Activated CD4-positive, alpha-beta memory T cell treated with anti-CD3 and anti-CD28 coated beads, Interleukin-2, amount 10 ng/mL, durations not matched to agents 7 days and 5 days (primary cell): ENCODE results near the gene DYNLT2B. TPM values are rescaled to one million over a fixed set of nuclear protein-coding genes. Genes with fewer than 3 reads are reported as not detected.

ENCODE experiments used
- CTCF ChIA-PET: fragments of 350-600 bp; sonication (Branson Sonifier 250); formaldehyde crosslinking; loops from one replicate; lab custom pipeline; 2021; ENCODE audit warnings: antibody characterized with exemption, inconsistent platforms; lab: Charles Lee
- POLR2A ChIA-PET: fragments of 350-600 bp; sonication (Branson Sonifier 250); formaldehyde crosslinking; loops from one replicate; lab custom pipeline; 2021; ENCODE audit warnings: antibody characterized with exemption; lab: Charles Lee
- DNase-seq: peaks from one replicate; pipeline ENCODE4 v3.0.0-alpha.2; 2020
- H3K27ac Mint-ChIP-seq: one replicate; pipeline ENCODE4 v1.8.0; 2021; ENCODE audit warnings: mild to moderate bottlenecking, mixed read lengths
- H3K27me3 Mint-ChIP-seq: one replicate; pipeline ENCODE4 v1.8.0; 2021; ENCODE audit warnings: mixed read lengths
- H3K36me3 Mint-ChIP-seq: one replicate; pipeline ENCODE4 v1.8.0; 2021; ENCODE audit warnings: low read depth, mixed read lengths
- H3K4me1 Mint-ChIP-seq: one replicate; pipeline ENCODE4 v1.8.0; 2021; ENCODE audit warnings: mixed read lengths
- H3K4me3 Mint-ChIP-seq: one replicate; pipeline ENCODE4 v1.8.0; 2021; ENCODE audit warnings: mild to moderate bottlenecking, mixed read lengths
- H3K9me3 Mint-ChIP-seq: one replicate; pipeline ENCODE4 v1.8.0; 2021; ENCODE audit warnings: mixed read lengths
- total RNA-seq, 2 experiments: library from RNA; stranded (reverse); gene quantifications; one replicate each; pipeline ENCODE4 v1.2.3, GENCODE V29; 2021

The DYNLT2B gene
- total RNA-seq, 2 experiments from 2014 or later = 21.1 to 24.0 TPM

DNA sequence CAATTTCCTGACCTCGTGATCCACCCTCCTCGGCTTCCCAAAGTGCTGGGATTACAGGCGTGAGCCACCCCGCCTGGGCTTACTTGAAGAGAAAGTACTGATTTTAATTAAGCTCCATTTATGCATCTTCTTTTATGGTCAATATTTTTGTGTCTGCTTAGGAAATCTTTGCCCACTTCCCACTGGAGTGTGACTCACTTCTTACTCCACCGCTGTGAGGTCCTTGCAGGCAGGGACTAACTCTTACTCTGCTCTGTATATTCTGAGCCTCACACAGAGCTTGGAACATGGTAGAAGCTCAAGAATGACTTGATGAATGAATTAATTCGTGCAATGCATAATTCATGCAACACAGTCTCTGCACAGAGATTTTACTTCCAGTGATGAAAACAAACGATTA, 23.1 kb upstream of the DYNLT2B start:
- DNase-seq = no peak
- no peak overlapping the region for H3K27ac Mint-ChIP-seq
- POLR2A ChIA-PET = interaction anchor here (0.6 kb wide), 1 partner anchor 73 kb away, joined by 3 read pairs; no protein-coding TSS in a partner anchor
- CTCF ChIA-PET = no interaction called here
- peaks cover 3% of the 10 kb centered on the region for H3K36me3 Mint-ChIP-seq
- peaks cover 10% of the 10 kb centered on the region for H3K27me3 Mint-ChIP-seq
- H3K9me3 Mint-ChIP-seq = no peaks in the 10 kb centered on the region
- peaks cover 4% of the 10 kb centered on the region for H3K4me1 Mint-ChIP-seq
- H3K4me3 Mint-ChIP-seq = no peak overlapping the region

DNA sequence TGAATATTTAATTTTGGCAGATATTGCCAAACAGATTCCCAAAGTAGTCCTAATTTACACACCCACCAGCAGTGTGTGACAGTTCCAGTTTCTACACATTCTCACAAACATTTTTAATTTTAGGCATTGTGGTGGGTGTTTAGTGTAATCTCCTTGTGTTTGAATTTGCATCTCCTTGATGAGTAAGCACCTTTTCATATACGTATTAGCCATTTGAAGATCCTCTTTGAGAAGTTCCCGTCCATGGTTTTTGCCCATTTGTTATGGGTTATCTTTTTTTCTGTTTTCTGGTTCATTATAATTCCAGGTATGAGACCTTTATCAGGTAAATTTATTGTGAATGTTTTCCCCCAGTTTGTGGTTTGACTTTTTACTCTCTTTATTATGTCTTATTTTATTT, 22.4 kb upstream of the DYNLT2B start:
- POLR2A ChIA-PET = no interaction called here
- no peak for DNase-seq
- no peak overlapping the region for H3K27ac Mint-ChIP-seq
- H3K4me3 Mint-ChIP-seq = no peak overlapping the region
- H3K4me1 Mint-ChIP-seq = peaks cover 4% of the 10 kb centered on the region
- H3K36me3 Mint-ChIP-seq = no peaks in the 10 kb centered on the region
- H3K9me3 Mint-ChIP-seq = no peaks in the 10 kb centered on the region
- CTCF ChIA-PET = no interaction called here
- H3K27me3 Mint-ChIP-seq = peaks cover 10% of the 10 kb centered on the region

DNA sequence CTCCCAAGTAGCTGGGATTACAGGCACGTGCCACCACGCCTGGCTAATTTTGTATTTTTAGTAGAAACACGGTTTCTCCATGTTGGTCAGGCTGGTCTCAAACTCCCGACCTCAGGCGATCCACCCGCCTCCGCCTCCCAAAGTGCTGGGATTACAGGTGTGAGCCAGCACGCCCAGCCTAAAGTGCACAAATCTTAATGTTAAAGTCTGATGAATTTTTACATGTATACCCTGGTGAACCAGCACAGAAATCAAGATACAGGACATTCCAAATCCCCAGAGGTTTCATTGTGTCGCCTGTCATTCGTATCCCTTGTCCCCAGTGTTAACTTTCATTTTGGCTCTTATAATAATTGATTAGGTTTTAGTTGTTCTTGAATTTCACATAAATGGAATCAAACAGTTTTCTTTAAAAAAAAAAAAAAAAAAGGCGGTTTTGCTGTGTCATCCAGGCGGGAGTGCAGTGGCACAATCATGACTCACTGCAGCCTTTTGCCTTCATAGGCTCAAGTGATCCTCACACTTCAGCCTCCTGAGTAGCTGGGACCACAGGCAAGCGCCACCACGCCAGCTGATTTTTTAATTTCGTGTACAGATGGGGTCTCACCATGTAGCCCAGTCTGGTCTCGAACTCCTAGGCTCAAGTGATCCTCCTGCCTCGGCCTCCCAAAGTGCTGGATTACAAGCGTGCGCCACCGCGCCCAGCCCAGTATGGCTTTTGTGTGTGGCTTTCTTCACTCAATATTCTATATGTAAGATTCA, 21.6 kb upstream of the DYNLT2B start:
- no peak overlapping the region for H3K4me3 Mint-ChIP-seq
- ChIA-PET CTCF (no interaction called here), POLR2A (interaction anchor here (1.7 kb wide), 1 partner anchor 12 kb away, joined by 4 read pairs; no protein-coding TSS in a partner anchor)
- no peaks in the 10 kb centered on the region for H3K9me3 Mint-ChIP-seq
- H3K27ac Mint-ChIP-seq = no peak overlapping the region
- peaks cover 4% of the 10 kb centered on the region for H3K4me1 Mint-ChIP-seq
- no peak for DNase-seq
- no peaks in the 10 kb centered on the region for H3K36me3 Mint-ChIP-seq
- H3K27me3 Mint-ChIP-seq = peaks cover 10% of the 10 kb centered on the region

DNA sequence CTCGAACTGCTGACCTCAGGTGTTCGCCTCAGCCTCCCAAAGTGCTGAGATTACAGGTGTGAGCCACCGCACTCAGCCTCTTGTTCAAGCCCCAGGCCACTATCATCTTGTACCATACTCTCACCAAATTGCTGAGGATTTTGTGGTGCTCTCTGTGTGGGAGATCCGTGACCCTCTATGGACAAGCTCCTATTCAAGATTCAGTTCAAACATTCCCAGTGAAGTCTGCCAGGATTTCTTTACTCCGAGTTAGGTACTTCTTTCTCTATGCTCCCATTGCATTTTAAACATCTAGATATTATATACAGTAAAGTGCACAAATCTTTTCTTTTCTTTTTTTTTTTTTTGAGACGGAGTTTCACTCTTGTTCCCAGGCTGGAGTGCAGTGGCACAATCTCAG, 21.0 kb upstream of the DYNLT2B start:
- Mint-ChIP-seq H3K9me3 (no peaks in the 10 kb centered on the region), H3K27me3 (peaks cover 12% of the 10 kb centered on the region), H3K4me3 (no peak overlapping the region), H3K4me1 (peaks cover 4% of the 10 kb centered on the region), H3K36me3 (no peaks in the 10 kb centered on the region), H3K27ac (no peak overlapping the region)
- CTCF ChIA-PET = no interaction called here
- no peak for DNase-seq
- POLR2A ChIA-PET = interaction anchor here (1.7 kb wide), 1 partner anchor 12 kb away, joined by 4 read pairs; no protein-coding TSS in a partner anchor

DNA sequence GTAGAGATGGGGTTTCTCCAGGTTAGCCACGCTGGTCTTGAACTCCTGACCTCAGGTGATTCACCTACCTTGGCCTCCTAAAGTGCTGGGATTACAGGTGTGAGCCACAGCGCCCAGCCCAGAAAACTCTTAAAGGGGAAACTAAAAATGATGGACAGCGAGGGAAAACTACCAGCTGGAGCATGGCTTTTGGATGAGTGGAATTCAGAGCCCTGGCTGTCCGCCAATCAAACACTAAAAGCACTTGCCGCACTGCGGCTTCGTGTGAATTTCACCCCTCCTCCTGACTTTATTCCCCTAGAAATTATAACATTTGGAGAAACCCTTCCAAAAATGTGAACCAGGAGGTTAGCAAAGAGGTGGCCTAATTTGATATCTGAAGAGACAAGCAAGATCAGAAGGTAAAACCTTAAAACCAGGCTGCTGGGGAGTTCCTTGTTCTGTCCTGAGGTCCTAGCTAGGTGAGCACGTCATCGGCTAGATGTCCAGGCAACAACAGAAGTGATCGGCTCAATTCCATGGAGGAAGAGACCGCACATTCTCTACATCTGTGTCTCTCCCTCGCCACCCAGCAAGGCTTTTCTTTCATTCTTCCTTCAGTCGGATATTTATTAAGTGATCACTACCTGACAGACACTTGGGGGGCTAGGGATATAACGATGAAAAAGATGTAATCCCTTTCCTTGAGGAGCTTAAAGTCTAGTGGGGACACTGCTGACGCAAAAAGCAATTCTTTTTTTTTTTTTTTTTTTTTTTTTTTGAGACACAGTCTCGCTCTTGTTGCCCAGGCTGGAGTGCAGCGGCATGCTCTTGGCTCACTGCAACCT, 18.5 kb upstream of the DYNLT2B start:
- H3K4me3 Mint-ChIP-seq = no peak overlapping the region
- peaks cover 12% of the 10 kb centered on the region for H3K27me3 Mint-ChIP-seq
- peaks cover 4% of the 10 kb centered on the region for H3K4me1 Mint-ChIP-seq
- H3K27ac Mint-ChIP-seq = no peak overlapping the region
- ChIA-PET CTCF (interaction anchor here (0.6 kb wide), 1 partner anchor 245 kb away, joined by 3 read pairs; no protein-coding TSS in a partner anchor), POLR2A (no interaction called here)
- H3K9me3 Mint-ChIP-seq = no peaks in the 10 kb centered on the region
- no peak for DNase-seq
- H3K36me3 Mint-ChIP-seq = no peaks in the 10 kb centered on the region

DNA sequence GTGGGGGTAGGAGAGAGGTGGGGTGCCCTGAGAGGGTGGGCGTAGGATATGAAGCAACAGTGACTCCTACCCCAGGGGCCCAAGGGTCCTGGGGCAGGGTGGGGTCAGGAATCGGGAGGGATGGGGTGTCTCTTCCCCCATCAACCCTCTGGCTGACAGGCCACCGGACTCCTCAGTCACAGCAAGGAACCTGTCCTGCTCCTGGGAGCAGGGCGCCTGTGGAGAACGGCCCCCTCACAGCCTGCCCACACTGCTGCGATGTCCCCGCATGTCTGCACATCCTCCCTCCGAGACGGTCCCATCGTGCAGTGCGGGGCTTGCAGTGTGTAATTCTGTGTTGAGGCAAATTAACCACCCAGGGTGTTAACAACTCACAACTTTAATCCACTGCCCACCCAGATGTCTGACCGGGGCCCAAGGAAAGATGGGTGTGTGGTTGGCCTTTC, 17.5 kb upstream of the DYNLT2B start:
- no peak for DNase-seq
- no peaks in the 10 kb centered on the region for H3K36me3 Mint-ChIP-seq
- peaks cover 4% of the 10 kb centered on the region for H3K4me1 Mint-ChIP-seq
- no peaks in the 10 kb centered on the region for H3K9me3 Mint-ChIP-seq
- ChIA-PET POLR2A (no interaction called here), CTCF (no interaction called here)
- H3K27ac Mint-ChIP-seq = no peak overlapping the region
- H3K27me3 Mint-ChIP-seq = peaks cover 12% of the 10 kb centered on the region
- no peak overlapping the region for H3K4me3 Mint-ChIP-seq

DNA sequence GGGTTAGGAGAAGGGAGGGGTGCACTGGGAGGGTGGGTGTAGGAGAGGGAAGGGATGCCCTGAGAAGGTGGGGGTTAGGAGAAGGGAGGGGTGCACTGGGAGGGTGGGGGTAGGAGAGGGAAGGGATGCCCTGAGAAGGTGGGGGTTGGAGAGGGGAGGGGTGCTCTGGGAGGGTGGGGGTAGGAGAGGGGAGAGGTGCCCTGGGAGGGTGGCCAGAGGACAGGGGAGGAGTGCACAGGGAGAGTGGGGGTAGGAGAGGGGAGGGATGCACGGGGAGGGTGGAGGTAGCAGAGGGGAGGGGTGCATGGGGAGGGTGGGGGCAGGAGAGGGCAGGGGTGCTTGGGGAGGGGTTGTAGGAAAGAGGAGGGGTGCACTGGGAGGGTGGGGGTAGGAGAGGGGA, 16.9 kb upstream of the DYNLT2B start:
- Mint-ChIP-seq H3K27ac (no peak overlapping the region), H3K27me3 (peaks cover 11% of the 10 kb centered on the region), H3K4me3 (no peak overlapping the region), H3K9me3 (no peaks in the 10 kb centered on the region), H3K4me1 (peaks cover 4% of the 10 kb centered on the region), H3K36me3 (no peaks in the 10 kb centered on the region)
- no peak for DNase-seq
- ChIA-PET CTCF (interaction anchor here (1.1 kb wide), 1 partner anchor 15 kb away, joined by 3 read pairs; no protein-coding TSS in a partner anchor), POLR2A (no interaction called here)

DNA sequence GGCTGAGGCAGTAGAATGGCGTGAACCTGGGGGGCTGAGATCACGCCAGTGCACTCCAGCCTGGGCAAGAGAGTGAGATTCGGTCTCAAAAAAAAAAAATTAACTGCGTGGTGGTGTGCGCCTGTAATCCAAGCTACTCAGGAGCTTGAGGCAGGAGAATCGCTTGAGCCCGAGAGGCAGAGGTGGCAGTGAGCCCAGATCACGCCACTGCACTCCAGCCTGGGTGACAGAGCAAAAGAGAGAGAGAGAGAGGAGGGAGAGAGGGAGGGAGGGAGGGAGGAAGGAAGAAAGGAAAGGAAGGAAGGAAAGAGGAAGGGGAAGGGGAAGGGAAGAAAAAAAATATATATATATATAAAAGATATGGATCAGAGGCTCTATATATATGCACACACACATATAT, 14.1 kb upstream of the DYNLT2B start:
- no peak overlapping the region for H3K27ac Mint-ChIP-seq
- no peaks in the 10 kb centered on the region for H3K9me3 Mint-ChIP-seq
- DNase-seq = no peak
- H3K27me3 Mint-ChIP-seq = peaks cover 12% of the 10 kb centered on the region
- no peaks in the 10 kb centered on the region for H3K36me3 Mint-ChIP-seq
- no peaks in the 10 kb centered on the region for H3K4me1 Mint-ChIP-seq
- ChIA-PET POLR2A (no interaction called here), CTCF (interaction anchor here (0.6 kb wide), 1 partner anchor 480 kb away, joined by 3 read pairs; no protein-coding TSS in a partner anchor)
- no peak overlapping the region for H3K4me3 Mint-ChIP-seq

DNA sequence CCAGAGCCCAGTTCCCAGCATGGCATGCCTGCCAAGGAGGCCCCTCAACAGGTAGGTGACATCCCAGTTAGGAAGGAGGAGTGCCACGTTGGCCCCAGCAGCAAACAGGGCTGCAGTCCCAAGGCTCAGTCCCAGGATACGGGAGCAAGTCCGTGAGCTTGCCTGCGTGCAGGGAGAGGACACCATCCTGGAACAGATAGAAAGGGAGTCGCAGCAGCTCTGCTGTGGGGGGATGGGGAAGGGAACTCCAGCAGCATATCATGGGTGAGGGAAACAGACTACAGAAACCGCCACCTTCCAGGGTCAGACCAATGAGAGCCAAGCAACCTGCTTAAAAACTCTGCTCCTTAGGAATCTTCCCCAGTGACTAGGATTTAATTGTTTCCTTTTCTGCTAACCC, 9.4 kb upstream of the DYNLT2B start:
- no peak for DNase-seq
- H3K4me1 Mint-ChIP-seq = no peaks in the 10 kb centered on the region
- ChIA-PET CTCF (no interaction called here), POLR2A (interaction anchor here (1.0 to 1.7 kb wide), 2 partner anchors 10 to 49 kb away, joined by 4 to 8 read pairs; partner anchors contain the start of gene DYNLT2B)
- no peaks in the 10 kb centered on the region for H3K9me3 Mint-ChIP-seq
- H3K27me3 Mint-ChIP-seq = peaks cover 15% of the 10 kb centered on the region
- H3K36me3 Mint-ChIP-seq = no peaks in the 10 kb centered on the region
- H3K27ac Mint-ChIP-seq = no peak overlapping the region
- no peak overlapping the region for H3K4me3 Mint-ChIP-seq

DNA sequence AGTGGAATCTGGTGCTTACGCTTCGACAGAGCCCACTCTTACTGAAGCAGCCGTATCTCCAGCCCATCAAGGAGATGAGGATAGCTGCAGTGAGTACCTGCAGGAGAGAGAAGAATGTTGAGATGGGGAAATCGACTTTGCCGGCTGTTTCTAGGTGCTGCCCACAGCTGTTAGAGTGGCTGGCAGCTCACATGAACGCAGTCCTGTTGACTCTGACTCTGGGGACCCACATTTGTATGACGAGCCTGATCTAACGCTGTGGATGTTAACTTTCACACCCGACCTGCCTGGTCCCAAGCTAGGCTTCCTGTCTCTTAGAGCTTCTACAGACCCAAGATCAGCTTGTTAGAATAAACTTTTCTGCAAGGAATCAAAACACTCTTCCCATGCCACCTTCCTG, 8.9 kb upstream of the DYNLT2B start:
- POLR2A ChIA-PET = interaction anchor here (1.0 to 1.7 kb wide), 2 partner anchors 9 to 48 kb away, joined by 4 to 8 read pairs; partner anchors contain the start of gene DYNLT2B
- CTCF ChIA-PET = no interaction called here
- H3K36me3 Mint-ChIP-seq = no peaks in the 10 kb centered on the region
- H3K27me3 Mint-ChIP-seq = peaks cover 15% of the 10 kb centered on the region
- no peak overlapping the region for H3K27ac Mint-ChIP-seq
- DNase-seq = no peak
- no peaks in the 10 kb centered on the region for H3K9me3 Mint-ChIP-seq
- H3K4me3 Mint-ChIP-seq = no peak overlapping the region
- H3K4me1 Mint-ChIP-seq = no peaks in the 10 kb centered on the region

DNA sequence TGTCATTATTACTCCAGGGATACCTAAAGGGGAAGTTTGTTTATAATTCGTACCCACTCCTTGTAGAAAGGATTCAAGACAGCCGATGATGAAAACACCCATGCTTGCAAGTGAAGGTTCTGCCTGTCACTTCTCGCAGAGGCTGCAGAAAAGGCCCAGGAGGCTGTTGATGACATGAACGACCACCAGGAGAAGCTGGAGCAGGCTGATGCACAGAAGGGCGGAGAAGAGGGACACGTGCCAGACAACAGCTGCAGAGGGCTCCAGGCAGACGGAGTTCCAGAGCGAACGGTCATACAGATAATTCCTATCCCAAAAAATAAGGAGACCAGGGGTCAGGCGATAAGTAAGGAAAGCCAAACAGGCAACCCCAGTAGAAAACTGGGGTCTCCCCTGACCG, 5.7 kb upstream of the DYNLT2B start:
- H3K36me3 Mint-ChIP-seq = no peaks in the 10 kb centered on the region
- H3K4me3 Mint-ChIP-seq = no peak overlapping the region
- DNase-seq = no peak
- H3K27ac Mint-ChIP-seq = no peak overlapping the region
- POLR2A ChIA-PET = no interaction called here
- CTCF ChIA-PET = interaction anchor here (1.4 kb wide), 1 partner anchor 199 kb away, joined by 3 read pairs; no protein-coding TSS in a partner anchor
- H3K9me3 Mint-ChIP-seq = no peaks in the 10 kb centered on the region
- peaks cover 6% of the 10 kb centered on the region for H3K4me1 Mint-ChIP-seq
- peaks cover 11% of the 10 kb centered on the region for H3K27me3 Mint-ChIP-seq

DNA sequence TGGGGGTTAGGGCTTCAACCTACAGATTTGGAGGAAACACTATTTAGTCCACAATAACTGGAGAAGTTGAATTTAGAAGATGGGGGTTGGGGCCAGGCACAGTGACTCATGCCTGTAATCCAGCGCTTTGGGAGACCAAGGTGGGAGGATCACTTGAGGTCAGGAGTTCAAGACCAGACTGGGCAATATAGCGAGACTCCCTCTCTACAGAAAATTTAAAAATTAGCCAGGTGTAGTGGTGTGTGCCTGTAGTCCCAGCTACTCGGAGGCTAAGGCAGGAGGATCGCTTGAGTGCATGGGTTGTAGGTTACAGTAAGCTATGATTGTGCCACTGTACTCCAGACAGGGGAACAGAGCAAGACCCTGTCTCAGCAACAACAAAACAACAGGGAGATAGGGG, 5.0 kb upstream of the DYNLT2B start:
- POLR2A ChIA-PET = interaction anchor here (0.9 kb wide), 1 partner anchor 49 kb away, joined by 3 read pairs; no protein-coding TSS in a partner anchor
- CTCF ChIA-PET = no interaction called here
- H3K9me3 Mint-ChIP-seq = no peaks in the 10 kb centered on the region
- no peak overlapping the region for H3K27ac Mint-ChIP-seq
- H3K4me3 Mint-ChIP-seq = no peak overlapping the region
- DNase-seq = no peak
- H3K27me3 Mint-ChIP-seq = peaks cover 11% of the 10 kb centered on the region
- H3K4me1 Mint-ChIP-seq = peaks cover 6% of the 10 kb centered on the region
- no peaks in the 10 kb centered on the region for H3K36me3 Mint-ChIP-seq

DNA sequence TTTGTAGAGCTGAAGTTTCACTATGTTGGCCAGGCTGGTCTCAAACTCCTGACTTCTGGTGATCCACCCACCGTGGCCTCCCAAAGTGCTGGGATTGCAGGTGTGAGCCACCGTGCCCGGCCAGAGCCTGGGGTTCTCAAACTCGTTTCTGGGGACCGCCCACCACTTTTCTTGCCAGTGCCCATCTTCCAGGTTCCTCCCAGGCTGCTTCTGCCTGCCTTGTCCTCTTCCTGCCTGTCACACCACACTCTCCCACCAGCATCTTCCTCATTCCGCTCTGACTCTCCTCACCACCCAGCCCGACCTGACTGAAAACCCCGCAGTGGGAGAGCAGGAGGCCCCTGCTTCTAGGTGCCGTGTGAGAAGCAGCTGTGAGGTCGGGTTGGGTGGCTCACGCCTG, 3.1 kb upstream of the DYNLT2B start:
- H3K36me3 Mint-ChIP-seq = no peaks in the 10 kb centered on the region
- POLR2A ChIA-PET = interaction anchor here (1.0 kb wide), 1 partner anchor 111 kb away, joined by 6 read pairs; the partner anchor contains the start of gene UBXN7
- DNase-seq = no peak
- H3K27ac Mint-ChIP-seq = no peak overlapping the region
- peaks cover 2% of the 10 kb centered on the region for H3K27me3 Mint-ChIP-seq
- peaks cover 17% of the 10 kb centered on the region for H3K4me1 Mint-ChIP-seq
- CTCF ChIA-PET = no interaction called here
- H3K4me3 Mint-ChIP-seq = no peak overlapping the region
- no peaks in the 10 kb centered on the region for H3K9me3 Mint-ChIP-seq
